CD4-positive, alpha-beta T cell treated with Interleukin-4 for 4 hours (primary cell): Measurements from ENCODE around the gene GATAD1.

Experiments
- DNase-seq: peaks from one replicate; pipeline ENCODE4 v3.0.0-alpha.2; 2020

GATAD1 gene

DNA sequence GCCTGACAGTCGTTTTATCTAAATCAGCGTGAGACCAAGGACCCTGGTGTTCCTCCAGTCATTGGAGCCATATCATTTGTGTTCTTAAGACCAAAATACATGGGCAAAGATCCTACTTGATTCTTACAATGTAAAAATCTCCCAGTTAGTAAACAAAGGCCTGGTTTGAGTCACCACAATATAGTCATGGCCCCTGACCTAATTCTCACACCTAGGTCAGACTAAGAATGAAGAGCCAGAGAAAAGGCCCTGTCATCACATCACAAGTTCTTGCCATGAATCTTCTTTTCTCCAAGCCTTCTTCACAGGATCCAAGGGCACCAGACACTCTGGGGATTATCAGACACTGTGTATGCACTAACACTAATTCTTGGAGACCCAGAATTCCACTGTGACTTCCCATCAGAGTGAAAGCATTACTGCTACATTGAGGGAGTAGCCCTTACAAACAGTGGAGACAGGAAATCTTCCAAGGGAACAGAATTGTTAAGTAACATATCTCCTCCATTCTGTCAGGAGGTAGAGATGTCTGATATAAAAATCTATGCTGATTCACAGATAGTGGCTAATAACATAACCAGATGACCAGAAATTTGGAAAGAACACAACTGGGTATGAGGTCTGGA lies 38.1 kb downstream of the GATAD1 start:
- DNase-seq, result no peak

DNA sequence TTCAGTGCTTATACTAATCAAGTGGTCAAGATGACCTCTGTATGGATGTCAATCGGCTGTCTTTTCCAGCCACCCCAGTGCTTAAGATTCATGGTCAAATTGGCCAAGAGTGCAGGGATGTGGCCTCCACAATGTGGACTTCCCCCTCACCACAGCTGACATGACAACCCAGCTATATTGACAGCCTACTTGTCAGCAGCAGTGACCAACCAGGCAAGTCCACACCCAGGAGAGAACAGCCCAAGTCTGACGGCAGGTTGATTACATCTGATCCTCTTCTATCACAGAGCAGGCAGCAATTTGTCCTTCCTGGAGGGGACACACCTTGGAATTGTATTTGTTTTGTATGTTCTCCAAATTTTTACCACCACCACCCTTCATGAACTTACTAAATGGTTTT lies 38.7 kb downstream of the GATAD1 start:
- DNase-seq, result no peak

DNA sequence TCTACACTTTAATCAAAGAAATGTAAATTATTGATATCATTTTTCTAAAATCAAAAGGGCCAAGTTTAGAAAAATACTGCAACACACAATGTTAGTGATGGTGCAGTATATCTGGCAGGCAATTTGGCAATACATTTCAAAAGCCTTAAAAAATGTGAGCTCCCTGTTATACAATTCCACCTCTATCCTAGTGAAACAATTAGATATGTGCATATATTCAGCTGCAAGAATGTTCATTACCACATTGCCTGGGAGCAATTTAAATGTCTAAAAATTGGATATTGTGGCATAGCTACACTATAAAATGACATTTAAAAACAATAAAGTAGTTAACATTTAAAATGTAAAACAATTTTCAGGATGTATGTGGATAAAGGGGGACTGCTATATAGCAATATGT lies 40.5 kb downstream of the GATAD1 start:
- DNase-seq, result no peak

DNA sequence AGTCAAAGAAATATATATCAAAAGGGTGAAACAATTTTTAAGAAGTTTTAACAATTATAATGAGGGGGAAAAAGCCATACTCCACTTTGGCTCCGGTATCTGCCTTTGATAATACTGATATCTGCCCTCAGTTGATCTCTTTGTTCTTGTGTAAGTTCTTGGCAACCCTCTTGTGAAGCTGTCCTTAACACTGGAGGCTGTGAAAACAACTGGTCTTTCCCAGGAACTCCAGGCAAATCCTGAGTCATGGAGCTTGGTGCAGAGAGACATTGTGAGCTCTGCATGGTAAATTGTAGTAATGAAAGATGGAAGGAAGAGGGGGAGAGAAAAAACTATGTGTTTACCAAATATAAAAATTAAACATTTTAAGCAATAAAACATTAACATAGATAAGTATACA lies 42.4 kb downstream of the GATAD1 start:
- DNase-seq, result no peak

DNA sequence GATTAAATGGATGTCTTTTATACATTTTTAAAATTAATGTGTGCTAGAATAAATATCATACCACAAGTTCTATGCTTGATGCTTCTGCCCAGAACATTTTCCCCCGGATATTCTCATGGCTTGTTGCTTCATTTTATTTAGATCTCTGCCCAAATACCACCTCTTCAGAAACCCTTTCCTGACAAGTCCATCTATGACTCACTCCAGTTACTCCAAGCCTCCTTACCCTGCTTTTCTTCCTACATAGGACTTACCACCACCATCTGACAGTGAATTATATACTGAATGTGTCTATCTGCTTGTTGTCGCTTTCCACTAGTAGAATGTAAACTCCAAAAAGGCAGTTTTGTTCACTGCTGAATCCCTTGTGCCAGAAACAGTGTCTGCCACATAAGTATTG lies 49.6 kb downstream of the GATAD1 start:
- no peak for DNase-seq

DNA sequence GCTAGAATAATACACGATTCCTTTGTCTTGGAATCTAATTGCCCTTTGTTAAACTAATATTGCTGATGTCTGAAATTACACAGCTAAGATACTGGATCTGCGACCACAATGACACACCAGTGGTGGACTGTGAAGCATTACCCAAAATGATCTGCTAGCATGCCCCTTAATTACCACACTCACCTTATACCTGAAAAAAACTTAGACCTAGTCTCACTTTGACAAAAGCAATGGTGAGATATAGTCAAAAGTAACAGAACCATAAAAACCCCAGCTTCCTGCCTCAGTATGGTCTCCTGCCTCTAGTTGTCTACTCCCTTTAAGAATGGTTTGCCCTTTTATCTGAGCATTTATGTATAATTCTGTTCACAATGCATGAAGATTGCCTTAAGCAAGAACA lies 51.3 kb downstream of the GATAD1 start:
- DNase-seq, result no peak

DNA sequence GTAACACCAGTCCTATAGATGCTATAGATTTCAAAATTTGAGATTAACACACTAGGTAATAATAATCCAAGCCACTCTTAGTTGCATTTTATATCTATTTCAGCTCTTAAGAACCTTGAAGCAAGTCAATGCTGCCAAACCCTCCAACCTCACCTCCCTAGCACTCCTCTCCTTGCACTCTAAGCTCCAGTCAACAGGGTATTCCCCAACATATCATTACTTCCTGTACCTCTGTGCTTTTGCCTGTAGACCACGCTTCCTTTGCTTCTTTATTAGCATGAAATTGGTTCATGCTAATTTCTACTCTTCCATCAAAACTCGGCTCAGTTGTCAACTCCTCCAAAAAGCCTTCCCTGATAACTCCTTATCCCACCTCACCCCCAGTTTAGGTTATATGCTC lies 56.5 kb downstream of the GATAD1 start:
- no peak for DNase-seq

DNA sequence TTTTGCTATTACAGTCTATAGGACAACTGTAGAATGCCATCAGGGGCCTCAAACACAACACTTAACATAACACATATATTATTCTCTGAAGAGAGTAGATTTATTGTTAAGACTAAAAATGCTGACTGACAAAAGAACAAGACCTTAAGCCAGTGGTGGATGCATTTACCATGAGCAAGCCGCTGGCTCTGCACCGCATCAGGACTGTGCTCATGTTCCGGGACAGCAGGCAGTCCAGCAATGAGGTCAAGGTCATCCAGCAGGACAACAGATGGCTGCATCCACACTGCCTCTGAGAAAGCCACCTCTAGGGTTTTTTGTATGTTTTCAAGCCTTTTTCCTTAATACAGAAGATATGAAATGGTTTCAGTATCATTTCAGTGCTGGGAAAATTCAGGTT lies 57.3 kb downstream of the GATAD1 start:
- DNase-seq, result no peak

DNA sequence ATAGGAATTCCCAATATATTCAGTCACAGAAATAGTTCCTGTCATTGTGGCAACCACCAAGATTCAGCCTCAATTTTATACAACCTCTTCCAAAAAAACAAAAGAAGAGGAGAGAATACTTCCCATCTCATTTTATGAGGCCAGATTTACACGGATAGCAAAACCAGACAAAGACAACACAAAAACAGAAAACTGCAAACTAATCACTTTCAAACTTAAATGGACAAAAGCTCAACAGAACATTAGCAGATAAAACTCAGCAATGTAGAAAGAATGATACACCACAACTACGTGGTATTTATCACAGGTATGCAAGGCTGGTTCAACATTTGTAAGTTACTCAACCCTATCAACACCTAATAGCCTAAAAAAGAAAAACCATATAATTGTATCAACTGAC lies 59.1 kb downstream of the GATAD1 start:
- no peak for DNase-seq

DNA sequence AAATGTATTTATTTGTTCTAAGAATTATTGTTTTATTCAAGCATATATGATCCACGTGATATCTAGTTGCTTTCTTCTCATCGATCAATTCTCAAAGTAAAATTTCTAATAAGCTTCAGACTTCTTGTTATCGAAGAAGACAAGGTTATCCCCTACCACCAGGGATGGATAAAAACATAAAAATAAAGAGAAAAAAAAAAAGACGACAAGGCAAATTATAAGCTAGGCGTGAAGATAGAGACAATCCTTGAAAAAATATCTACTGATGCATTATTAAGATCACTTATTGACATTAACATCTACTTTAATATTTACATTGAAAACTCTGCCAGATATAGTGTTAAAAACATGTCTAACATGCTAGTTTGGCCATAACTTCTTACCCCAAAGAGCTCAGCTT lies 61.7 kb downstream of the GATAD1 start:
- no peak for DNase-seq
